GM12891 (cell line): ENCODE measurements around the gene PFN3.

ENCODE experiments used
- PAX5 ChIP-seq: IDR thresholded peaks from 2 replicates; pipeline ENCODE4 v1.6.1; 2011; ENCODE audit warnings: low read length, moderate library complexity, mild to moderate bottlenecking; ENCODE audit not compliant: insufficient read depth, severe bottlenecking
- POLR2A ChIP-seq: IDR thresholded peaks from 2 replicates; pipeline ENCODE4 v1.6.1; 2011; ENCODE audit warnings: low read depth, low read length, control low read depth
- POLR2AphosphoS5 ChIP-seq: IDR thresholded peaks from 2 replicates; pipeline ENCODE4 v1.6.1; 2011; ENCODE audit warnings: low read depth, low read length, control low read depth

GRCh38 chr5:177438468-177438867 lies 38.0 kb upstream of the PFN3 start:
- TF ChIP-seq POLR2AphosphoS5 (0 out of 2 replicates have a peak, but pooled peaks have one; percentile 24), POLR2A (peak; percentile 55), PAX5 (no peak)
